Astrocyte of the cerebellum (primary cell): ENCODE data around the gene GUSB.

Experiments
- DNase-seq: peaks from one replicate; pipeline ENCODE4 v3.0.0-alpha.2; 2011; ENCODE audit warnings: low read depth
- H3K4me3 ChIP-seq: 2 replicates; pipeline ENCODE4 v1.5.1; 2011; ENCODE audit warnings: mild to moderate bottlenecking, low read depth, low read length, moderate library complexity
- in situ Hi-C: cut with HindIII; loops from 2 replicates; pipeline ENCODE4 v1.10.0; 2017; ENCODE audit warnings: low sequenced_read_pairs
- TF ChIP-seq, protein P1 (sequence below): IDR thresholded peaks from 2 replicates; pipeline ENCODE4 v1.5.1; 2012; ENCODE audit warnings: low read length, low read depth, moderate library complexity, mild to moderate bottlenecking; ENCODE audit errors: missing control alignments

GUSB gene

DNA sequence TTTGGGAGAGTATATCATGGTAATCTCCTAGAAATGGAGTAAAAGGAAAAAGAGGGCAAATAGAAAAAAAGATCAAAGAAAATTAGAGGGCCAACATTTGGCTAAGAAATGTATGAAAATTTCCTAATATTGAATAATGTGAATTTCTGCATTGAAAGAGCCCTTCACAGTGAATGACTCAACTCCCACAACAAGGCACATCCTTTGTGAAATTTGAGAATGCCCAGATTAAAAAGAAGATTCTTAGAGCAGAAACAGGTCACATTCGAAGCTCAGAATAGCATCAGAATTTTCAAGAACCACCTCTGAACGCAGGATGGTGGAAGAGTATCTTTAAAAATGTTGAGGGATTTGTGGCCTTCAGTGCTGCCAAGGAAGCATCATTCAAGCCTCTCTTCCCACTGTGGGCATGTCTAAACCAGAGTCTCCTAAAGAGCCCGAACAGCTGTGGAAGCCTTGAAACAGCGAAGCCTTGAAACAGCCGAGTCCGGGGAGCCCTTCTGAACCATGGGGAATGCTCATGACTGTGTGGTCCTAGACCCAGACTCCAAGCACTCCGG is 43.6 kb downstream of the GUSB start:
- TF ChIP-seq, protein P1, sequence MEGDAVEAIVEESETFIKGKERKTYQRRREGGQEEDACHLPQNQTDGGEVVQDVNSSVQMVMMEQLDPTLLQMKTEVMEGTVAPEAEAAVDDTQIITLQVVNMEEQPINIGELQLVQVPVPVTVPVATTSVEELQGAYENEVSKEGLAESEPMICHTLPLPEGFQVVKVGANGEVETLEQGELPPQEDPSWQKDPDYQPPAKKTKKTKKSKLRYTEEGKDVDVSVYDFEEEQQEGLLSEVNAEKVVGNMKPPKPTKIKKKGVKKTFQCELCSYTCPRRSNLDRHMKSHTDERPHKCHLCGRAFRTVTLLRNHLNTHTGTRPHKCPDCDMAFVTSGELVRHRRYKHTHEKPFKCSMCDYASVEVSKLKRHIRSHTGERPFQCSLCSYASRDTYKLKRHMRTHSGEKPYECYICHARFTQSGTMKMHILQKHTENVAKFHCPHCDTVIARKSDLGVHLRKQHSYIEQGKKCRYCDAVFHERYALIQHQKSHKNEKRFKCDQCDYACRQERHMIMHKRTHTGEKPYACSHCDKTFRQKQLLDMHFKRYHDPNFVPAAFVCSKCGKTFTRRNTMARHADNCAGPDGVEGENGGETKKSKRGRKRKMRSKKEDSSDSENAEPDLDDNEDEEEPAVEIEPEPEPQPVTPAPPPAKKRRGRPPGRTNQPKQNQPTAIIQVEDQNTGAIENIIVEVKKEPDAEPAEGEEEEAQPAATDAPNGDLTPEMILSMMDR, result no peak

DNA sequence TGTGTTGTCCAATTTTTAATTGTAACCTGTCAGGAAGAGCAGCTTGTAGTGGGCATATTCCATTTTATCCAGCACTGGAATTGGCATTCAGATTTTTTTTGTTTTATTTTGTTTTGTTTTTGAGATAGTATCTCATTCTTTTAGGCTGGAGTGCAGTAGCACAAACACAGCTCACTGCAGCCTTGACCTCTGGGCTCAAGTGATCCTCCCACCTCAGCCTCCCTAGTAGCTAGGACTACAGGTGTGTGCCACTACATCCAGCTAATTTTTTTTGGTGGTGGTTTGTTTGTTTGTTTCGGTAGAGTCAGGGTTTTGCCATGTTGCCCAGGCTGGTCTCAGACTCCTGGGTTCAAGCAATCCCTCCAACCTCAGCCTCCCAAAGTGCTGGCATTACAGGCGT is 44.7 kb downstream of the GUSB start:
- DNase-seq, result no peak
- in situ Hi-C loops, result no loop called here
- TF ChIP-seq, protein P1, result no peak
- no peak overlapping the region for H3K4me3 ChIP-seq

More for the DNA sequence above, 43.6 kb downstream of the GUSB start:
- H3K4me3 ChIP-seq, result no peak overlapping the region
- in situ Hi-C loops, result no loop called here
- no peak for DNase-seq

DNA sequence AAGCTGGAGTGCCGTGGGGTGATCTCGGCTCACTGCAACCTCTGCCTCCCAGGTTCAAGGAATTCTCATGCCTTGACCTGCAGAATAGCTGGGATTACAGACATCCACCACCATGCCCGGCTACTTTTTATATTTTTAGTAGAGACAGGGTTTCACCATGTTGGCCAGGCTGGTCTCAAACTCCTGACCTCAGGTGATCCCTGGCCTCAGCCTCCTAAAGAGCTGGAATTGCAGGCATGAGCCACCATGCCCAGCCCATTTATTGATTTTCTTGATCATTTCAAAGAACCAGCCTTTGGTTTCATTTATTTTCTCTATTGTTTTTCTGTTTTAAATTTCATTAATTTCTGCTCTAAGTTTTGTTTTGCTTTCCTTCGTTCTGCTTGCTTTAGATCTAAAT is 50.3 kb downstream of the GUSB start:
- DNase-seq, result no peak
- H3K4me3 ChIP-seq, result no peak overlapping the region
- in situ Hi-C loops, result no loop called here
- TF ChIP-seq, protein P1, result no peak

DNA sequence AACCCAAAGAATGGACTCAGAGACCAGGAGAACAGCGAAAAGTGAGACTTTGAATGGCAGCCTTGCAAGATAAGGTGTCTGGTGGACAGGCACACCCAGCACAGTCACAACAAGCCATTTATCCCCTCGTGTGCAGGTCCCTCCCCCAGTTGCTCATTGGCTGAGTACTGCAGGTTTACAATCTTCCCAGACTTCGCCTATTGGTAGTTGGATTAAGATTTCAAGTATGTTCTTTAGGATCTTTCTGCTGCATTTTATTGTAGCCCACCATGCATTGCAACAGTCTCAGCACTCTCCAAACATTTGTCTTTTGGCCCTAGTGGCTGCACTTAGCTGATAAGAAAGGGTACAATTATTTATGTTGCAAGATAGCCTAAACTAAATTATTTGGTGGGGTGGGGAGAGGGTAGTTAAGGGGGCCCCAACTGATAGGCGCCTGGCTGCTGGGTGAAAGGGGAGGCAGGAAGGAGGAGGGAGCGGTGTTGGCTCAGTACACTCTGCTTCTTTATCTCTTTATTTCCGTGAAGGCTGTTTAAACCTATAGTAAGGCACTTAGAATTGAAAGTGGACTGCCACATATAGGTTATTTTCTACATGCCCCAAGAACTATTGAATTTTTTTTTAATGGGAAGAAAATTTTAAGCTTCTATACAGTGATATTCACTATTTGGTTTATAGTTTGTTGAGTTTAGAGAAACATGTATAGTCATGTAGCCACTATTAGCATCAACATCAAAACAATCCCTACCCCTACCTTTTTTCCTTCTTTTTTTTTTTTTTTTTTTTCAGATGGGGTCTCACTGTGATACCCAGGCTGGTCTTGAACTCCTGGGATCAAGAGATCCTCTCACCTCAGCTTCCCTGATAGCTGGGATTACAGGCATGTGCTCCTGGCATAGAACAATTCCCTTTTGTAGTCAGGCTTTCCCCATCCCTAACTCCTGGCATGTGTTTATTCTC is 54.2 kb downstream of the GUSB start:
- DNase-seq, result no peak
- no peak overlapping the region for H3K4me3 ChIP-seq
- TF ChIP-seq, protein P1, result no peak
- in situ Hi-C loops, result no loop called here

DNA sequence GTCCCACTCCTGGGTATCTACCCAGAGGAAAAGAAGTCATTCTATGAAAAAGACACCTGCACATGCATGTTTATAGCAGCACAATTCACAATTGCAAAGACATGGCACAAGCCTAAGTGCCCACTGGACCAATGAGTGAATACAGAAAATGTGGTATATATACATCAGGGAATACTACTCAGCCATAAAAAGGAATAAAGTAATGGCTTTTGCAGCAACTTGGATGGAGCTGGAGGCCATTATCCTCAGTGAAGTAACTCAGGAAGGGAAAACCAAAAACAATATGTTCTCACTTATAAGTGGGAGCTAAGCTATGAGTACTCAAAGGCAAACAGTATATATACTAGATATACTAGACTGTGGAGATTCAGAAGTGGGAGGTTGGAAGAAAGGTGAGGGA is 55.4 kb downstream of the GUSB start:
- in situ Hi-C loops, result no loop called here
- DNase-seq, result no peak
- H3K4me3 ChIP-seq, result no peak overlapping the region
- TF ChIP-seq, protein P1, result no peak

DNA sequence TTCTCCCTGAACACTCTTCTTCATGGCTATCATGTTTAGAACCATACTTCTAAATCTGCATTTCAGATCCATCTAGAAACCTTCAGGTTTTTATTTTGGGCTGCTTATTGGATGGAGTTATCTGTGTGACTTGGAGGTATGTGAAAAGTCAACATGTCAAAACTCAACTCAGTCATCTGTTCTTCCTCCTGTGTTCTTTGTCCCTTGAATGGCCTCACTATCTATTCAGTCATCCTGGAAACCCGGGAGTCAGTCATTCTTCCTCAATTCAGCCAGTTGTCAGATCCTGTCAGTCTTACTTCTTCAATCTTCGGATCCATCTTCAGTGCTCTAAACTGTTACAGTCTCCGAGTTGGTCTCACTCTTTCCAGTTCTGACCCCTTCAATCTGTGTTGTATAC is 57.0 kb downstream of the GUSB start:
- in situ Hi-C loops, result no loop called here
- TF ChIP-seq, protein P1, result no peak
- DNase-seq, result no peak
- H3K4me3 ChIP-seq, result no peak overlapping the region
